Measurements from ENCODE around the gene ZNF516. TPM values are rescaled to one million over a fixed set of nuclear protein-coding genes. Genes with fewer than 3 reads are reported as not detected.

Gene ZNF516
- total and polyA plus RNA-seq, 10 of the 15 experiments (the other 5 are each of a cell fraction or from before 2014, with no cell fraction given), result 2.0 to 32.0 (median 8.3) TPM

DNA sequence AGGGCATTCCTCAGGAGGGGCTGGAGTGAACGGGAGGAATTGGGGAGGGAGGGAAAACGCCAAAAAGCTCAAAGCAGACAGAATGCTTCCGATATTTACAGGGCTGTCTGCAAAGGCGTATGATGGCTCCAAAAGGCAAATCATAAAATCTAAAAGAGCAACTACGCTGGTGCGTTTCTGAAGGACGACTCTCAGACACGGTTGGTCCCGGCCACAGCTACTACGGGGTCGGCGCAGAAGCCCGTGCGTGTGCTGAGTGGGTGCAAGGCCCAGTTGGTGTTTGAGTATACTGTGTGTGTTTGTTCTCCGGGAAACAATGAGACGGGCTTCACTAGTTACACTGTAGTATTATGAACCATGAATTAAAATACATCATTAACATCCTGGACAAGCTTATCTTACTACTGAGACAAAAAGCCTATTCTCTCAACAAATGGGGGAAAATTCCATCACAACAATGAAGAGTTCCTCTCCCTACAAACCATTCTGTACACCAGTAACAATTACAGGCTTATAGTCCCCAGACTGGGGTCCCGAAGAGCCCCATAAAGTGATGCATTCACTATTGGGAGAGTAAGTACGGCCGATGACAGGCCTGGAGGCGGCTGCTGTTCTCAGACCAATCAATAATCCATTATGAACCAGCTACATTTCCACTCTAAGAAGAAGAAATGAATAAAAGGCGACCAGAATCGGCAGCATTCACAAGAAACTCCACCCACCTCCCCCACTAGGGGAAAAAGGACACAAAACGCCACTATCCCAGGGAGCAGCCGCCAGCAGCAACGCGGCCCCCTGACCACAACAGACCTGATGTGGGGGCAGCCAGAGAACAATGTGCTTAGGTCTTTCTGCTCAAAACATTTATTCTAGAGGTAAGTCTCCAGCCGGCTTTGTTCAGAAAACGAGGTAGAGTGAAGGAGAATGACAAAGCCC lies 43.4 kb downstream of the ZNF516 start:
- ChIA-PET SMC1A (ENCODE audit: uncharacterized antibody, unreplicated experiment) (interaction anchor here (1.0 to 2.8 kb wide), 8 partner anchors 12 to 68 kb away, joined by 3 to 9 read pairs (median 4); no protein-coding TSS in a partner anchor), RAD21 (ENCODE audit: unreplicated experiment) (interaction anchor here (1.0 to 1.4 kb wide), 3 partner anchors 22 to 49 kb away, joined by 3 to 5 read pairs (median 4); no protein-coding TSS in a partner anchor), CTCF (interaction anchor here (0.6 to 1.6 kb wide), 6 partner anchors 12 to 257 kb away, joined by 3 read pairs; no protein-coding TSS in a partner anchor), POLR2A (interaction anchor here (0.7 to 0.9 kb wide), 2 partner anchors 11 to 30 kb away, joined by 3 to 4 read pairs; no protein-coding TSS in a partner anchor)
- Histone ChIP-seq H3K4me3 (peak overlapping the region; percentile 80), H3K4me2 (ENCODE audit: control insufficient read depth, insufficient read depth) (peak overlapping the region; percentile 97), H3K9me3 (replicated peaks; ENCODE audit: control insufficient read depth, insufficient read depth, low read length) (no peaks in the 10 kb centered on the region; the same call in 2 of the 3 replicates), H3K27ac (ENCODE audit: control insufficient read depth, insufficient read depth) (peak overlapping the region; percentile 81), H3K9ac (ENCODE audit: control insufficient read depth, insufficient read depth, low read length) (peak overlapping the region; percentile 77), H3K36me3 (ENCODE audit: control insufficient read depth in 2 of 2, insufficient read depth in 2 of 2, low read length in 1 of 2) (peaks cover 0 to 2% of the 10 kb centered on the region in 2 experiments; a peak in 1 of 4 replicates), H2AFZ (ENCODE audit: control insufficient read depth, low read depth, low read length) (no peak overlapping the region; the same call in 1 of the 2 replicates), H3K4me1 (ENCODE audit: control insufficient read depth, insufficient read depth, low read length) (peaks cover 23% of the 10 kb centered on the region), H4K20me1 (ENCODE audit: control insufficient read depth, insufficient read depth) (peaks cover 4% of the 10 kb centered on the region; the same call in 1 of the 2 replicates), H3K27me3 (replicated peaks in 1 of 2; ENCODE audit: control insufficient read depth in 2 of 2, insufficient read depth in 2 of 2, low read length in 1 of 2) (no peaks in the 10 kb centered on the region), H3K79me2 (ENCODE audit: control insufficient read depth, insufficient read depth, low read length) (peaks cover 81% of the 10 kb centered on the region)
- DNase-seq (ENCODE audit: low read depth, low spot score) (no peak), FAIRE-seq (no peak), ATAC-seq (peak; percentile 63)
- intact Hi-C loops (cut with micrococcal nuclease; ENCODE audit: unreplicated experiment), result no loop called here
- in situ Hi-C loops (cut with MboI), result no loop called here
- BruUV-seq (replicated peaks), result no TSS peak
- TF ChIP-seq HDAC2 (IDR thresholded peaks at IDR 0.05), result no peak
- peak; percentile 17; the same call in 1 of the 2 replicates for TF ChIP-seq FOXM1 (IDR thresholded peaks at IDR 0.05; ENCODE audit: low read depth, low read length)
- TF ChIP-seq, protein P1, sequence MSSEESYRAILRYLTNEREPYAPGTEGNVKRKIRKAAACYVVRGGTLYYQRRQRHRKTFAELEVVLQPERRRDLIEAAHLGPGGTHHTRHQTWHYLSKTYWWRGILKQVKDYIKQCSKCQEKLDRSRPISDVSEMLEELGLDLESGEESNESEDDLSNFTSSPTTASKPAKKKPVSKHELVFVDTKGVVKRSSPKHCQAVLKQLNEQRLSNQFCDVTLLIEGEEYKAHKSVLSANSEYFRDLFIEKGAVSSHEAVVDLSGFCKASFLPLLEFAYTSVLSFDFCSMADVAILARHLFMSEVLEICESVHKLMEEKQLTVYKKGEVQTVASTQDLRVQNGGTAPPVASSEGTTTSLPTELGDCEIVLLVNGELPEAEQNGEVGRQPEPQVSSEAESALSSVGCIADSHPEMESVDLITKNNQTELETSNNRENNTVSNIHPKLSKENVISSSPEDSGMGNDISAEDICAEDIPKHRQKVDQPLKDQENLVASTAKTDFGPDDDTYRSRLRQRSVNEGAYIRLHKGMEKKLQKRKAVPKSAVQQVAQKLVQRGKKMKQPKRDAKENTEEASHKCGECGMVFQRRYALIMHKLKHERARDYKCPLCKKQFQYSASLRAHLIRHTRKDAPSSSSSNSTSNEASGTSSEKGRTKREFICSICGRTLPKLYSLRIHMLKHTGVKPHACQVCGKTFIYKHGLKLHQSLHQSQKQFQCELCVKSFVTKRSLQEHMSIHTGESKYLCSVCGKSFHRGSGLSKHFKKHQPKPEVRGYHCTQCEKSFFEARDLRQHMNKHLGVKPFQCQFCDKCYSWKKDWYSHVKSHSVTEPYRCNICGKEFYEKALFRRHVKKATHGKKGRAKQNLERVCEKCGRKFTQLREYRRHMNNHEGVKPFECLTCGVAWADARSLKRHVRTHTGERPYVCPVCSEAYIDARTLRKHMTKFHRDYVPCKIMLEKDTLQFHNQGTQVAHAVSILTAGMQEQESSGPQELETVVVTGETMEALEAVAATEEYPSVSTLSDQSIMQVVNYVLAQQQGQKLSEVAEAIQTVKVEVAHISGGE (CRISPR knock-in tag; IDR thresholded peaks at IDR 0.05), result no peak
- no peak for TF ChIP-seq SUZ12 (IDR thresholded peaks at IDR 0.05; ENCODE audit: unreplicated experiment)
- no peak for TF ChIP-seq POLR2AphosphoS5 (IDR thresholded peaks at IDR 0.05; ENCODE audit: low read length)
- WGBS (ENCODE audit: insufficient coverage, insufficient replicate concordance, low lambda C conversion rate, missing lambda C conversion rate), result 40% methylated on average over 28 of the region's 28 CpGs

All from GM12878 (cell line).